VCaP (cell line): ENCODE measurements around the gene CHTF18.

ENCODE experiments used
- H3K27ac ChIP-seq: fragments of 450-650 bp; 2 replicates; pipeline ENCODE4 v1.5.1; 2017
- TF ChIP-seq, protein P1 (sequence below): fragments of 450-650 bp; conservative IDR thresholded peaks from 2 replicates; pipeline ENCODE4 v1.5.1; 2017; ENCODE audit warnings: mild to moderate bottlenecking, moderate library complexity

CHTF18 gene

DNA sequence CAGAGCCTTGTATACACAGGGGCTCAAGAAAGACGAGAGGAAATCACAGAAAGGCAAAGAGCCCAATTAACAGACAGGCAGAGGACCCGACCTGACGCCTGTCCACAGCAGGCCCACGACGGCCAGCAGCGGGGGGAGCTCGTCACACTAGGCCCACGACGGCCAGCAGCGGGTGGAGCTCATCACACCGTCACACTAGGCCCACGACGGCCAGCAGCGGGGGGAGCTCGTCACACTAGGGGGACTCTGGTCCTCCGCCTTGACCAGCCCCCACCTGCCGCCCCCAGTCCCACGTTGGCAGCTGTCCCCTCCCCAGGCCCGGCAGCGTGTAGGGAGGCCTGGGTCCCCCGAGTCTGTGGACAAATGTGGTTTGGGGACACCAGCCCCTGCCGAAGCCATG, 35.8 kb downstream of the CHTF18 start:
- TF ChIP-seq, protein P1, sequence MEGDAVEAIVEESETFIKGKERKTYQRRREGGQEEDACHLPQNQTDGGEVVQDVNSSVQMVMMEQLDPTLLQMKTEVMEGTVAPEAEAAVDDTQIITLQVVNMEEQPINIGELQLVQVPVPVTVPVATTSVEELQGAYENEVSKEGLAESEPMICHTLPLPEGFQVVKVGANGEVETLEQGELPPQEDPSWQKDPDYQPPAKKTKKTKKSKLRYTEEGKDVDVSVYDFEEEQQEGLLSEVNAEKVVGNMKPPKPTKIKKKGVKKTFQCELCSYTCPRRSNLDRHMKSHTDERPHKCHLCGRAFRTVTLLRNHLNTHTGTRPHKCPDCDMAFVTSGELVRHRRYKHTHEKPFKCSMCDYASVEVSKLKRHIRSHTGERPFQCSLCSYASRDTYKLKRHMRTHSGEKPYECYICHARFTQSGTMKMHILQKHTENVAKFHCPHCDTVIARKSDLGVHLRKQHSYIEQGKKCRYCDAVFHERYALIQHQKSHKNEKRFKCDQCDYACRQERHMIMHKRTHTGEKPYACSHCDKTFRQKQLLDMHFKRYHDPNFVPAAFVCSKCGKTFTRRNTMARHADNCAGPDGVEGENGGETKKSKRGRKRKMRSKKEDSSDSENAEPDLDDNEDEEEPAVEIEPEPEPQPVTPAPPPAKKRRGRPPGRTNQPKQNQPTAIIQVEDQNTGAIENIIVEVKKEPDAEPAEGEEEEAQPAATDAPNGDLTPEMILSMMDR = no peak
- H3K27ac ChIP-seq = no peak overlapping the region

DNA sequence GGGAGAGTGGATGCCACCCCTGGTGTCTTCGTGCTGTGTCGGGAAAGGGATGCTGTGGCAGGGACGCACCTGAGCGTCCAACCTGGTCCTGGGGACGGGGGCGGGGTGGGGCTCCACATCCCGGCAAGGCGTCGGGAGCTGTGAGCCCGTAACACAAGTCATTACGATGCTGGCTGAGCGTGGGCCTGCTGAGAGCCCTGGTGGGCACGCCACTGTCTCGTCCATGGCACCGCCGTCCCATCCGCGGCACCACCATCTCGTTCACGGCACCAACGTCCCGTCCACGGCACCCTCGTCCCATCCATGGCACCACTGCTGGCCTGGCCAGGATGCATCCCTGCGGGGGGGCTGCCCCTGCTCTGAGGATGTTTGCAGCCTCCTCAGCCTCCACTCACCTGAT, 36.2 kb downstream of the CHTF18 start:
- H3K27ac ChIP-seq = no peak overlapping the region
- TF ChIP-seq, protein P1 = no peak

DNA sequence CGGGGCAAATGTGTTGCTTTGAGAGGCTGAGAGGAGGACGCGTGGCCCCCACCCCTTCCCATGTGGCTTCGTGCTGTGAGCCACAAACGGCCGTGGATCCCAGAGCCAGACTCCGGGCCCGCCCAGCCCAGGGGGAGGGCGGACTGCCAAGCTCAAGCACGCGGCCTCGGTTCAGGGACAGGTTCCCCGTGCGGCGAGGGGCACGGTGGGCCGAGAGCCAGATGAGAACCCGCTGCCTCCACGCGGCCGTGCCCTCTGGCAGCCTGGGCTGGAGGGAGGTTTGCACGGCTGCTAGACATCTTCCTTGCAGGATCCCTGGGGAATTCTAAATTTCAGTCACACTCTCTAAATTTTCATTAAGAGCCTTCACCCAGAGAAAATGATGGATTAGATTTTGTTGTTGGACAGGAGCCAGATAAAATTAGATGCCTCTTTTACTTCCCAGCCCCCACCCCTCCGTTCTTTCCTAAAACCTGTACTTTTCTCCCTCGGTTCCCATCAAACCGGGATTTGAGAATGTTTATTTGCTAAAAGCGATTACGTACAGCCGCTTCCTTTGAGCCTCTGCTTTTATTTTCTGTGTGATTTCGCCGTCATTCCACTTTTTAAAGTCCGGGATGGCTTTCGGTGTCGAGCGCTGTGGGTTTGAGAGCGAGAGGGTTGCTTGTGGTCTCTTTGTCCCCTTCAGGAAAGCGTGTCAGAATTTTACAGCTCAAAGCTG, 37.1 kb downstream of the CHTF18 start:
- H3K27ac ChIP-seq = no peak overlapping the region
- TF ChIP-seq, protein P1 = no peak

DNA sequence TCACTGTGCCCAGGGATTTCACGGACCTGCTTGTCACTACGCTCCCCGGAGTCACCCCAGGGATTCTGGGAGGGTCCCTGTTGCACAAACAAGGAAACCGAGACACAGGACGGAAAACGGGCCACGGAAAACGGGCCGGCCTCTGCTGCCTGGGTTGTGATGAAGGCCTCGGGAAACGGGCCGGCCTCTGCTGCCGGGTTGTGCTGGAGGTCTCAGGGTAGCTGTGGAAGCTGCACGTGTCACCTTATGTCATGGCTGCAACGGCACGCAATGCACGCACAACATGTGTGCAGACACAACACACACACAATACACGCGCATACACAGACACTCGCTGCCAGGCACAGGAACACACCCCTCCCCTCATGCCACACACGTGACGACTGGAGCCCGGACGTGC, 39.1 kb downstream of the CHTF18 start:
- TF ChIP-seq, protein P1 = no peak
- no peak overlapping the region for H3K27ac ChIP-seq

DNA sequence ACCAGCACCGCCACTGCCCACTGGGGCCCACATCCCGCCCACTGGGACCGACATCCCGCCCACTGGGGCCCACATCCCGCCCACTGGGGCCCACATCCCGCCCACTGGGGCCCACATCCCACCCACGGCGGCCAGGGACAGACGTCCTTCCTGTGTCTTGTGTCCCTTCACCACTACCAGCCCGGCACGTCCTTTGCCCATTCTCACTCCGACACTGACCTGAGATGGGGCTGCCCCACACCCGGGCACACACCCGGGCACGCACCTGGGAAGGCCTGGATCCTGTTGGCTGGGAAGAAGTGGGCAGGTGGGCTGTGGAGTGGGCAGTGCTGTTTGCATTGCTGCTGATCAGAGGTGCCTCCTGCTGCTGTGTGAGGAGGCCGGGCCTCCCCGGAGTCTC, 40.5 kb downstream of the CHTF18 start:
- no peak overlapping the region for H3K27ac ChIP-seq
- TF ChIP-seq, protein P1 = no peak

DNA sequence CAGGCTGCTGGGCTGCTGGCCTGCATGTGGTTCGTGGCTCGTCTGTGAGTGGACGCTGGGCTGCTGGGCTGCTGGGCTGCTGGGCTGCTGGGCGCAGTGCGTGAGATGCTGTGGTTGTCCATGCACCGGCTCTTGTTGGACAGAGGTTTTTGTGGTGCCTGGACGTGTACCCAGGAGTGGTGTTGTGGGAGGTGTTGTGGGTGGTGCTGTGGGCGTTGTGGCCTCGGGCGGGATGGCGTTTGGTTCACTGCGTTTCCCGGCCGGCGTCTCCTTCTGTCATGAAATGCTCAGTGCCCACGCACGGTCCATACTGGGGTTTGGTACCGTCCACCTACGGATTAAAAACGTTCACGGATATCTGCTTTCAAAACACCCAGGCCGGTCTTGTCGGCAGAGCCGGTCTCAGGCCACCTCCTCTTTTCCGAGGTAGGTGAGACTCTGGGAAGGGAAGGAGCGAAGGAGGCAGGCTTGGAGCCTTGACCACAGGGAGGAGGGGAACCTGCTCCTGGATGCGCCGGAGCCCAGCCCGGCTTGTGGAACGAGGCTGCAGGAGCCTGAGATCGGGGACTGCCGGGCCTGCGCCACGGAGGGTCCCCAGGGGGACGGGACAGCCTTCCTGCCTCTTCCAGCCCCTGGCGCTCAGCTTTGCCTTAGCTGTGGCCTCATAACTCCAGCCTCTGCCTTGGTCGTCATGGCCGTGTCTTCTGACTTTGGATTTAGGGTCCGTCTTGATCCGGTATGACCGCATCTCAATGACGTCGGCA, 41.9 kb downstream of the CHTF18 start:
- H3K27ac ChIP-seq = no peak overlapping the region
- TF ChIP-seq, protein P1 = no peak

DNA sequence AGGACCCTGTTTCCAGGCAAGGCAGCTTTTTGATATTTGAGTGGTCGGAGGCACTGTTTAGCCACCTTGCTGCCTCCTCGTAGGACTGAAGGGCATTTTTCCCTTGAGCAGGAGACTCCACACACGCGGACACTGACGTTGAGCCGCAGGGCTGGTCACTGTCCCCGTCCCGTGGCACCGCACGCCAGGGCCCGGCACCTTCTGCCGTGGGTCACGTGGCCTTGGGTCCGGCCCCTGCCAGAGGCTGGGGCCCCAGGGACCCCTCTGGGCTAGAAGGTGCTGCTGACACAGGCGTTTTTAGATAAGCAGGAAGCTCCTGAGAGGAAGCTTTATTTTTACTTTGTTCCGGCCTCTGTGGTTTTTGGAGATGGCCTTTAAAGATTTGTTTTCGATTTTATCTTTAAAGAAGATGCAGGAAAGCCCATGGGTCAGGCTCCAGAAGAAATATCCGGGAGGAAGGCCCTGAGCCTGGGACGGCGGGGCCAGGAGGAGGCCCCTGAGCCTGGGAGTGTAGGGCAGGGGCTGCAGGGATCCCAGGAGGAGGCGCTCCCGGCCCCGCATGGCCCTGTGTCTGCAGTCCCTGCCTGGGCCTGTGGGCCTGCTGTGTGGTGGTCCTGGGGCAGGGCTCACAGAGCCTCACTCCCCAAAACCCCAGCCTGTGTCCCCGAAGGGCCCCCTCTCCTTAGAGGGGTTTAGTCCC, 42.6 kb downstream of the CHTF18 start:
- H3K27ac ChIP-seq = no peak overlapping the region

More for the DNA sequence above, 42.6 kb downstream of the CHTF18 start:
- TF ChIP-seq, protein P1 = no peak
